Peyer's patch (tissue), 4 donors: ENCODE results near the gene LIMA1. TPM values are rescaled to one million over a fixed set of nuclear protein-coding genes. Genes with fewer than 3 reads are reported as not detected.

Source experiments
- DNase-seq, 3 donors: peaks; one replicate each; pipeline ENCODE4 v3.0.0-alpha.2; 2017 to 2019
- H3K27ac ChIP-seq, 4 donors: fragments of 200-600 bp; sonication (generic); one replicate each; pipeline ENCODE4 v1.5.1; 2016 to 2019
- H3K27me3 ChIP-seq, 2 donors: fragments of 200-600 bp; sonication (generic); one replicate each; pipeline ENCODE4 v1.5.1; 2019
- H3K36me3 ChIP-seq, 3 donors: fragments of 200-600 bp; sonication (generic); one replicate each; pipeline ENCODE4 v1.5.1; 2016 to 2019
- H3K4me1 ChIP-seq, 4 donors: fragments of 200-600 bp; sonication (generic); one replicate each; pipeline ENCODE4 v1.5.1; 2016 to 2019
- H3K4me3 ChIP-seq, 4 donors: fragments of 200-600 bp; sonication (generic); 1 replicate in 3 of 4; 2 replicates in 1 of 4; pipeline ENCODE4 v1.5.1; 2016 to 2019; ENCODE audit warnings: mild to moderate bottlenecking in 1 of 4
- H3K9me3 ChIP-seq, 4 donors: fragments of 200-600 bp; sonication (generic); one replicate each; pipeline ENCODE4 v1.5.1; 2016 to 2019; ENCODE audit warnings: mild to moderate bottlenecking in 1 of 4
- CTCF ChIP-seq, 6 experiments: fragments of 450-650 bp in 4 of 6; fragments of 200-600 bp in 2 of 6; sonication (generic) in 1 of 6; IDR thresholded peaks; one replicate each; pipeline ENCODE4 v1.5.1; 2017 to 2019; ENCODE audit warnings: antibody characterized with exemption in 6 of 6, mild to moderate bottlenecking in 3 of 6, moderate library complexity in 1 of 6
- POLR2A ChIP-seq, 2 donors: fragments of 450-650 bp; IDR thresholded peaks; one replicate each; pipeline ENCODE4 v1.5.1; 2017; ENCODE audit warnings: antibody characterized with exemption in 2 of 2, mild to moderate bottlenecking in 2 of 2, moderate library complexity in 2 of 2
- total RNA-seq, 4 donors: library from RNA; depleted of rRNA; stranded (reverse); fragments of >200 nt; gene quantifications; one replicate each; pipeline ENCODE4 v1.1.0, GENCODE V29; 2016

Gene LIMA1
- total RNA-seq, 4 donors from 2014 or later: 253 to 280 (median 274) TPM

GRCh38 chr12:50198829-50199228 lies 84.5 kb downstream of the LIMA1 start:
- Histone ChIP-seq H3K4me1 (peaks cover 0 to 17% (median 0%) of the 10 kb centered on the region in 4 donors), H3K4me3 (no peak overlapping the region), H3K27me3 (no peaks in the 10 kb centered on the region), H3K9me3 (no peaks in the 10 kb centered on the region), H3K36me3 (peaks cover 0 to 79% (median 0%) of the 10 kb centered on the region in 3 donors), H3K27ac (no peak overlapping the region)
- TF ChIP-seq CTCF (IDR thresholded peaks at IDR 0.05) (no peak), POLR2A (IDR thresholded peaks at IDR 0.05) (no peak)
- no peak for DNase-seq

- TF ChIP-seq CTCF (IDR thresholded peaks at IDR 0.05) (no peak), POLR2A (IDR thresholded peaks at IDR 0.05) (no peak)
- no peaks in the 10 kb centered on the region for H3K9me3 ChIP-seq
- no peak overlapping the region for H3K27ac ChIP-seq
- no peak for DNase-seq
- H3K4me3 ChIP-seq: no peak overlapping the region
- peaks cover 0 to 12% (median 0%) of the 10 kb centered on the region in 4 donors for H3K4me1 ChIP-seq
- no peaks in the 10 kb centered on the region for H3K27me3 ChIP-seq
- H3K36me3 ChIP-seq: peaks cover 0 to 73% (median 0%) of the 10 kb centered on the region in 3 donors
Observed at GRCh38 chr12:50197297-50197727, 86.0 kb downstream of the LIMA1 start.

- H3K4me1 ChIP-seq: peaks cover 0 to 7% (median 0%) of the 10 kb centered on the region in 4 donors
- H3K9me3 ChIP-seq: no peaks in the 10 kb centered on the region
- H3K36me3 ChIP-seq: peaks cover 0 to 70% (median 0%) of the 10 kb centered on the region in 3 donors
- no peaks in the 10 kb centered on the region for H3K27me3 ChIP-seq
- no peak overlapping the region for H3K27ac ChIP-seq
- H3K4me3 ChIP-seq: no peak overlapping the region
- DNase-seq: no peak
- TF ChIP-seq POLR2A (IDR thresholded peaks at IDR 0.05): no peak
- TF ChIP-seq CTCF (IDR thresholded peaks at IDR 0.05): no peak
Observed at GRCh38 chr12:50196537-50196936, 86.8 kb downstream of the LIMA1 start.

- TF ChIP-seq POLR2A (IDR thresholded peaks at IDR 0.05) (no peak), CTCF (IDR thresholded peaks at IDR 0.05) (no peak)
- no peak overlapping the region for H3K4me3 ChIP-seq
- no peak for DNase-seq
- no peaks in the 10 kb centered on the region for H3K27me3 ChIP-seq
- H3K9me3 ChIP-seq: no peaks in the 10 kb centered on the region
- peaks cover 0 to 70% (median 0%) of the 10 kb centered on the region in 3 donors for H3K36me3 ChIP-seq
- H3K4me1 ChIP-seq: peaks cover 0 to 13% (median 0%) of the 10 kb centered on the region in 4 donors
- no peak overlapping the region for H3K27ac ChIP-seq
Observed at GRCh38 chr12:50195832-50196231, 87.5 kb downstream of the LIMA1 start.

GRCh38 chr12:50192908-50193307 lies 90.4 kb downstream of the LIMA1 start:
- Histone ChIP-seq H3K27me3 (no peaks in the 10 kb centered on the region), H3K27ac (peak overlapping the region in 2 of 4 donors; percentile 1 to 56), H3K4me1 (peaks cover 0 to 27% (median 0%) of the 10 kb centered on the region in 4 donors), H3K9me3 (no peaks in the 10 kb centered on the region), H3K36me3 (peaks cover 0 to 44% (median 0%) of the 10 kb centered on the region in 3 donors), H3K4me3 (no peak overlapping the region)
- DNase-seq: no peak
- TF ChIP-seq CTCF (IDR thresholded peaks at IDR 0.05) (no peak), POLR2A (IDR thresholded peaks at IDR 0.05) (no peak)

GRCh38 chr12:50192236-50192635 lies 91.1 kb downstream of the LIMA1 start:
- Histone ChIP-seq H3K27ac (peak overlapping the region in 2 of 4 donors; percentile 1 to 56), H3K9me3 (no peaks in the 10 kb centered on the region), H3K4me3 (no peak overlapping the region), H3K27me3 (no peaks in the 10 kb centered on the region), H3K36me3 (peaks cover 0 to 48% (median 0%) of the 10 kb centered on the region in 3 donors), H3K4me1 (peaks cover 0 to 34% (median 0%) of the 10 kb centered on the region in 4 donors)
- no peak for DNase-seq
- TF ChIP-seq POLR2A (IDR thresholded peaks at IDR 0.05) (no peak), CTCF (IDR thresholded peaks at IDR 0.05) (no peak)
